H9 (cell line): ENCODE measurements around the gene NVL. TPM values are rescaled to one million over a fixed set of nuclear protein-coding genes. Genes with fewer than 3 reads are reported as not detected.

ENCODE experiments used
- DNase-seq: peaks from one replicate; pipeline ENCODE4 v3.0.0-alpha.2; 2017
- H2AFZ ChIP-seq: one replicate; pipeline ENCODE4 v1.6.1; 2013; ENCODE audit warnings: mild to moderate bottlenecking, low read length, control low read depth, moderate library complexity
- H2AK5ac ChIP-seq: 2 replicates; pipeline ENCODE4 v1.6.1; 2013; ENCODE audit warnings: low read length, control low read depth, mixed read lengths; ENCODE audit not compliant: insufficient read length
- H2BK120ac ChIP-seq: one replicate; pipeline ENCODE4 v1.6.1; 2013; ENCODE audit warnings: low read depth, mild to moderate bottlenecking, low read length, control low read depth, inconsistent platforms; ENCODE audit not compliant: poor library complexity, severe bottlenecking
- H2BK12ac ChIP-seq: 2 replicates; pipeline ENCODE4 v1.6.1; 2013; ENCODE audit warnings: low read length, control low read depth, mixed read lengths, low read depth; ENCODE audit not compliant: insufficient read length
- H2BK15ac ChIP-seq: 2 replicates; pipeline ENCODE4 v1.6.1; 2013; ENCODE audit warnings: low read depth, low read length, control low read depth
- H2BK20ac ChIP-seq: one replicate; pipeline ENCODE4 v1.6.1; 2013; ENCODE audit warnings: low read depth, mild to moderate bottlenecking, low read length, control low read depth, inconsistent platforms; ENCODE audit not compliant: poor library complexity, severe bottlenecking
- H2BK5ac ChIP-seq: 2 replicates; pipeline ENCODE4 v1.6.1; 2013; ENCODE audit warnings: low read length, control low read depth, mixed read lengths; ENCODE audit not compliant: insufficient read length
- H3K14ac ChIP-seq: 2 replicates; pipeline ENCODE4 v1.6.1; 2013; ENCODE audit warnings: low read length, control low read depth; ENCODE audit not compliant: insufficient read depth
- H3K18ac ChIP-seq: 2 replicates; pipeline ENCODE4 v1.6.1; 2013; ENCODE audit warnings: low read depth, mild to moderate bottlenecking, mixed read lengths, low read length, control low read depth; ENCODE audit not compliant: insufficient read length
- H3K23ac ChIP-seq: 2 replicates; pipeline ENCODE4 v1.6.1; 2013; ENCODE audit warnings: low read length, control low read depth, mixed read lengths, low read depth; ENCODE audit not compliant: insufficient read length
- H3K23me2 ChIP-seq: 2 replicates; pipeline ENCODE4 v1.6.1; 2013; ENCODE audit warnings: low read depth, mild to moderate bottlenecking, mixed read lengths, low read length, control low read depth; ENCODE audit not compliant: insufficient read length, poor library complexity, severe bottlenecking
- H3K27ac ChIP-seq: 2 replicates; pipeline ENCODE4 v1.5.1; 2013; ENCODE audit warnings: low read length, control low read depth, mixed read lengths, low read depth; ENCODE audit not compliant: insufficient read length
- H3K27me3 ChIP-seq: 2 replicates; pipeline ENCODE4 v1.6.1; 2013; ENCODE audit warnings: low read length, control low read depth, inconsistent platforms; ENCODE audit not compliant: insufficient read depth
- H3K4ac ChIP-seq: 2 replicates; pipeline ENCODE4 v1.6.1; 2013; ENCODE audit warnings: low read depth, mild to moderate bottlenecking, control low read depth, inconsistent platforms, low read length, moderate library complexity
- H3K4me1 ChIP-seq: 2 replicates; pipeline ENCODE4 v1.6.1; 2013; ENCODE audit warnings: low read length, control low read depth, inconsistent platforms; ENCODE audit not compliant: insufficient read depth
- H3K4me2 ChIP-seq: 2 replicates; pipeline ENCODE4 v1.6.1; 2013; ENCODE audit warnings: low read length, control low read depth, mixed read lengths; ENCODE audit not compliant: insufficient read length, insufficient read depth
- H3K56ac ChIP-seq: 2 replicates; pipeline ENCODE4 v1.6.1; 2013; ENCODE audit warnings: low read depth, mild to moderate bottlenecking, mixed read lengths, low read length, control low read depth; ENCODE audit not compliant: insufficient read length
- H3K79me1 ChIP-seq: 2 replicates; pipeline ENCODE4 v1.6.1; 2013; ENCODE audit warnings: low read depth, mild to moderate bottlenecking, moderate library complexity, low read length, control low read depth, inconsistent platforms; ENCODE audit not compliant: insufficient read depth, poor library complexity, severe bottlenecking
- H3K79me2 ChIP-seq: 2 replicates; pipeline ENCODE4 v1.6.1; 2013; ENCODE audit warnings: low read length, control low read depth, inconsistent platforms; ENCODE audit not compliant: insufficient read depth
- H3K9ac ChIP-seq: 2 replicates; pipeline ENCODE4 v1.6.1; 2013; ENCODE audit warnings: low read length, control low read depth, mixed read lengths; ENCODE audit not compliant: insufficient read length; ENCODE audit errors: extremely low read depth
- H3K9me3 ChIP-seq: one replicate; pipeline ENCODE4 v1.6.1; 2013; ENCODE audit warnings: low read depth, low read length, inconsistent platforms; ENCODE audit not compliant: control insufficient read depth
- H3T11ph ChIP-seq: one replicate; pipeline ENCODE4 v1.6.1; 2013; ENCODE audit warnings: mild to moderate bottlenecking, low read length, control low read depth, inconsistent platforms
- H4K20me1 ChIP-seq: one replicate; pipeline ENCODE4 v1.6.1; 2013; ENCODE audit not compliant: control insufficient read depth, insufficient read length, insufficient read depth
- H4K5ac ChIP-seq: 2 replicates; pipeline ENCODE4 v1.6.1; 2013; ENCODE audit warnings: low read depth, mild to moderate bottlenecking, mixed read lengths, low read length, control low read depth; ENCODE audit not compliant: insufficient read length
- H4K8ac ChIP-seq: replicated peaks from 2 replicates; pipeline ENCODE4 v1.6.1; 2013; ENCODE audit warnings: low read length, control low read depth, mixed read lengths, low read depth; ENCODE audit not compliant: insufficient read length
- H4K91ac ChIP-seq: 2 replicates; pipeline ENCODE4 v1.6.1; 2013; ENCODE audit warnings: low read depth, mild to moderate bottlenecking, moderate library complexity, mixed read lengths, low read length, control low read depth; ENCODE audit not compliant: insufficient read length
- H3K27ac Mint-ChIP-seq, 3 experiments: 2 replicates in 2 of 3; 3 replicates in 1 of 3; pipeline ENCODE4 v1.8.0; 2020 to 2021; ENCODE audit warnings: mixed read lengths in 3 of 3, mild to moderate bottlenecking in 1 of 3, moderate library complexity in 1 of 3
- H3K27me3 Mint-ChIP-seq: 2 replicates; pipeline ENCODE4 v1.8.0; 2021; ENCODE audit warnings: low read depth, mild to moderate bottlenecking, moderate library complexity, mixed read lengths
- H3K36me3 Mint-ChIP-seq, 3 experiments: 2 replicates in 2 of 3; 3 replicates in 1 of 3; pipeline ENCODE4 v1.8.0; 2020 to 2021; ENCODE audit warnings: low read depth in 3 of 3, mixed read lengths in 3 of 3; ENCODE audit not compliant: insufficient read depth in 1 of 3
- H3K4me1 Mint-ChIP-seq, 2 experiments: 2 replicates each; pipeline ENCODE4 v1.8.0; 2020; ENCODE audit warnings: mixed read lengths in 2 of 2
- H3K4me3 Mint-ChIP-seq, 2 experiments: 2 replicates in 1 of 2; 3 replicates in 1 of 2; pipeline ENCODE4 v1.8.0; 2020 to 2021; ENCODE audit warnings: mild to moderate bottlenecking in 2 of 2, mixed read lengths in 2 of 2, moderate library complexity in 1 of 2
- H3K9me3 Mint-ChIP-seq, 2 experiments: 2 replicates in 1 of 2; 3 replicates in 1 of 2; pipeline ENCODE4 v1.8.0; 2020; ENCODE audit warnings: mild to moderate bottlenecking in 2 of 2, mixed read lengths in 2 of 2, moderate library complexity in 1 of 2
- CTCF ChIP-seq: fragments of 200-600 bp; sonication (generic); conservative IDR thresholded peaks from 3 replicates; pipeline ENCODE4 v1.8.0; 2021; ENCODE audit warnings: antibody characterized with exemption, mild to moderate bottlenecking
- WGBS: extraction: QIAGEN DNeasy Blood & Tissue Kit; methylation state at CpG from one replicate; pipeline ENCODE4 v1.1.7; 2013; ENCODE audit warnings: missing lambda C conversion rate, low lambda C conversion rate, mixed read lengths; ENCODE audit not compliant: insufficient read length; ENCODE audit errors: extremely low coverage; 5-methylcytosine and 5-hydroxymethylcytosine counted together
- total RNA-seq: library from RNA; stranded (reverse); gene quantifications from 2 replicates; pipeline ENCODE4 v1.2.1, GENCODE V29; 2021

NVL gene
- total RNA-seq, 1 experiment from 2014 or later = 66.9 TPM

GRCh38 chr1:224256640-224257039 lies 73.3 kb downstream of the NVL start:
- H2BK15ac ChIP-seq = no peak overlapping the region
- peak overlapping the region; percentile 27 to 99 (median 85); a peak in 6 of 7 replicates for H3K27ac Mint-ChIP-seq
- H3K56ac ChIP-seq = no peak overlapping the region
- no peaks in the 10 kb centered on the region for H4K20me1 ChIP-seq
- H3K9me3 ChIP-seq = no peaks in the 10 kb centered on the region
- H3K27me3 Mint-ChIP-seq = no peaks in the 10 kb centered on the region
- H3K9me3 Mint-ChIP-seq = no peaks in the 10 kb centered on the region; a peak in 1 of 5 replicates
- H3K4me2 ChIP-seq = no peak overlapping the region
- H3K79me1 ChIP-seq = no peaks in the 10 kb centered on the region
- no peaks in the 10 kb centered on the region for H3K23me2 ChIP-seq
- no peak overlapping the region for H2AFZ ChIP-seq
- H4K8ac ChIP-seq = no peak overlapping the region
- H3K23ac ChIP-seq = no peak overlapping the region
- no peak overlapping the region for H4K5ac ChIP-seq
- H3K4ac ChIP-seq = no peak overlapping the region
- H3K79me2 ChIP-seq = no peaks in the 10 kb centered on the region
- H2BK20ac ChIP-seq = peak overlapping the region; percentile 29
- peaks cover 5 to 34% (median 6%) of the 10 kb centered on the region in 3 experiments; a peak in 5 of 7 replicates for H3K36me3 Mint-ChIP-seq
- peaks cover 23 to 36% of the 10 kb centered on the region in 2 experiments for H3K4me1 Mint-ChIP-seq
- H2BK12ac ChIP-seq = no peak overlapping the region
- no peak overlapping the region for H2AK5ac ChIP-seq
- H3K4me1 ChIP-seq = peaks cover 5% of the 10 kb centered on the region; the same call in 1 of the 2 replicates
- H3K14ac ChIP-seq = no peak overlapping the region
- peak overlapping the region; percentile 2 to 27; a peak in 4 of 5 replicates for H3K4me3 Mint-ChIP-seq
- H2BK120ac ChIP-seq = no peak overlapping the region
- H3K27ac ChIP-seq = peak overlapping the region; percentile 55
- DNase-seq = peak; percentile 34
- H3K9ac ChIP-seq = no peak overlapping the region
- H2BK5ac ChIP-seq = no peak overlapping the region
- H3T11ph ChIP-seq = no peak overlapping the region
- H4K91ac ChIP-seq = no peak overlapping the region
- no peak overlapping the region for H3K18ac ChIP-seq
- WGBS = no CpG with 5 or more reads among the region's 3 CpGs
- no peak for TF ChIP-seq CTCF
- H3K27me3 ChIP-seq = no peaks in the 10 kb centered on the region
